PC-3 (cell line): ENCODE measurements around the gene GPC5.

Experiments
- CTCF ChIP-seq: fragments of 300-600 bp; sonication (generic); conservative IDR thresholded peaks from 2 replicates; pipeline ENCODE4 v1.5.1; 2017; ENCODE audit warnings: antibody characterized with exemption, low read depth, mild to moderate bottlenecking, low read length
- EZH2phosphoT487 ChIP-seq: fragments of 300-600 bp; sonication (generic); IDR thresholded peaks from 2 replicates; pipeline ENCODE4 v1.6.1; 2018; ENCODE audit warnings: mild to moderate bottlenecking, antibody characterized with exemption, low read length, borderline replicate concordance

GRCh38 chr13:92626274-92626673 is 1227.9 kb downstream of the GPC5 start:
- TF ChIP-seq CTCF (no peak), EZH2phosphoT487 (no peak)
